Gastrocnemius medialis (tissue), 4 donors: ENCODE data around the gene PCDHA6.

Source experiments
- CTCF ChIP-seq, 5 experiments: fragments of 450-650 bp in 3 of 5; fragments of 200-600 bp in 2 of 5; sonication (generic) in 2 of 5; IDR thresholded peaks in 4 of 5; conservative IDR thresholded peaks in 1 of 5; 1 replicate in 4 of 5; 2 replicates in 1 of 5; pipeline ENCODE4 v1.5.1; 2016 to 2019; ENCODE audit warnings: antibody characterized with exemption in 5 of 5, mild to moderate bottlenecking in 3 of 5, moderate library complexity in 3 of 5
- POLR2A ChIP-seq, 2 donors: fragments of 450-650 bp; IDR thresholded peaks; one replicate each; pipeline ENCODE4 v1.6.1; 2017; ENCODE audit warnings: antibody characterized with exemption in 2 of 2, mild to moderate bottlenecking in 2 of 2, moderate library complexity in 2 of 2

- TF ChIP-seq CTCF (IDR thresholded peaks at IDR 0.05 in 4 of 5, conservative IDR thresholded peaks at IDR 0.05 in 1 of 5) (peak in 1 of 5 experiments; percentile 25), POLR2A (IDR thresholded peaks at IDR 0.05) (no peak)
These were observed 28.3 kb downstream of the PCDHA6 start, which contains the start of gene PCDHA10 for GRCh38 chr5:140855772-140856674.
